NCI-H82 treated with DMSO at 0.1 percent for 48 hours (cell line): Measurements from ENCODE around the gene PSAT1.
A peak's percentile ranks its signal among the peaks of the same experiment; 100 is the strongest.
"Not testable (repeated sequence)": the region's sequence is repeated elsewhere in the genome, so short reads cannot be mapped to it uniquely, and the experiment has no call there.

Source experiments
- DNase-seq: peaks from one replicate; lab custom pipeline; 2025; ENCODE audit not compliant: unreplicated experiment; lab: John Stamatoyannopoulos, UW

Gene PSAT1

GRCh38 chr9:78296893-78297671, at the start of gene PSAT1:
TSS of gene PSAT1 (plus strand) at chr9:78297125. CDS start at chr9:78297211, 86 bp downstream.
- DNase-seq: peak; percentile 37

- no peak for DNase-seq
Observed at GRCh38 chr9:78248635-78249034, 48.3 kb upstream of the PSAT1 start.

- no peak for DNase-seq
Observed at GRCh38 chr9:78249542-78249941, 47.4 kb upstream of the PSAT1 start.

GRCh38 chr9:78252616-78253015, 44.3 kb upstream of the PSAT1 start:
- DNase-seq: no peak

GRCh38 chr9:78253285-78253684, 43.6 kb upstream of the PSAT1 start:
- DNase-seq: no peak

- DNase-seq: no peak
Observed at GRCh38 chr9:78261403-78262001, 35.4 kb upstream of the PSAT1 start.

GRCh38 chr9:78262655-78263054, 34.3 kb upstream of the PSAT1 start:
- DNase-seq: no peak

- no peak for DNase-seq
Observed at GRCh38 chr9:78267889-78268288, 29.0 kb upstream of the PSAT1 start.

GRCh38 chr9:78269784-78270183, 27.1 kb upstream of the PSAT1 start:
- DNase-seq: no peak

- no peak for DNase-seq
Observed at GRCh38 chr9:78272307-78272706, 24.6 kb upstream of the PSAT1 start.

- DNase-seq: no peak
Observed at GRCh38 chr9:78273761-78274160, 23.2 kb upstream of the PSAT1 start.

- DNase-seq: no peak
Observed at GRCh38 chr9:78278177-78278777, 18.6 kb upstream of the PSAT1 start.

GRCh38 chr9:78278801-78279200, 18.1 kb upstream of the PSAT1 start:
- DNase-seq: no peak

GRCh38 chr9:78280982-78281668, 15.8 kb upstream of the PSAT1 start:
- no peak for DNase-seq

- DNase-seq: not testable (repeated sequence)
Observed at GRCh38 chr9:78284181-78284580, 12.7 kb upstream of the PSAT1 start.

GRCh38 chr9:78286125-78286524, 10.8 kb upstream of the PSAT1 start:
- DNase-seq: no peak

GRCh38 chr9:78286946-78287388, 10.0 kb upstream of the PSAT1 start:
- DNase-seq: no peak

GRCh38 chr9:78288214-78288892, 8.6 kb upstream of the PSAT1 start:
- no peak for DNase-seq

GRCh38 chr9:78289474-78289873, 7.5 kb upstream of the PSAT1 start:
- no peak for DNase-seq

- DNase-seq: no peak
Observed at GRCh38 chr9:78291240-78291925, 5.5 kb upstream of the PSAT1 start.
